Breast epithelium (tissue), 3 donors: ENCODE results near the gene GPC6.

Experiments used
- POLR2A ChIP-seq: fragments of 450-650 bp; IDR thresholded peaks from one replicate; pipeline ENCODE4 v1.6.1; 2016; ENCODE audit warnings: antibody characterized with exemption, mild to moderate bottlenecking, moderate library complexity
- POLR2AphosphoS5 ChIP-seq, 3 donors: sonication (generic); formaldehyde crosslinking; IDR thresholded peaks; one replicate each; pipeline ENCODE4 v1.6.1; 2017; ENCODE audit warnings: antibody characterized with exemption in 3 of 3
- TF ChIP-seq, protein P1 (sequence below), 3 donors: fragments of 450-650 bp; IDR thresholded peaks; one replicate each; pipeline ENCODE4 v1.5.1; 2016 to 2017; ENCODE audit warnings: antibody characterized with exemption in 3 of 3, mild to moderate bottlenecking in 3 of 3, moderate library complexity in 3 of 3

DNA sequence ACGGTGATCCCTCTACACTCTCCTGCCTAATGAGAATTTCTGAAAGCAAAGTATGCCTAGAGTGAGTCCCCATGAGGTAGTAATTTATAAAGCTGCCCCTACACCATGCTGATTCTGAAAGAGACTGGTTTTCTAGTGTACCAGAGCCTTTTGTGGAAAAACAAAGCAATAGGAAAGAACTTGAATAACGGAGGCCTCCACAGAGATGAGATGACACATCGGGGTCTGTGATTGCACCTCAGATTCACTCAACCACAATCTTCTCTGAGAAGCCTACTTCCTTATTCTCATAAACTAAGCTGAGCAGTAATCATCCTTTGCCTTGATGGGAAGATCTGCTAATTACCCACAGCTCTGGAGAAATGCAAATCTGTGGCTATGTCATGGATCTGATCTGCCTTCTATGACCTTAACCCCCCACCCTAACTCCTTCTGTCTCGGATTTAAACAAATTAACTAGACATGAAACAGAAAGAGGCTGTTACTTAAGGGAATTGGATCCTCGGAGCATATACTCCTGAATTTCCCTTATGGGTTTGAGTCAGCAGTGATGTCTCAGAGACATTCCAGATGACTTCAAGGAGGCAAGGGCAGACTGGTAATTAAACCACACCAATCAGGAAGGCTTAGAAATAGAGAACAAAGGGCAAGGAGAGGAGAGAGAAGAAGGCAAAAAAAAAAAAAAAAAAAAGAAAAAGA lies 1124.8 kb downstream of the GPC6 start:
- TF ChIP-seq, protein P1, sequence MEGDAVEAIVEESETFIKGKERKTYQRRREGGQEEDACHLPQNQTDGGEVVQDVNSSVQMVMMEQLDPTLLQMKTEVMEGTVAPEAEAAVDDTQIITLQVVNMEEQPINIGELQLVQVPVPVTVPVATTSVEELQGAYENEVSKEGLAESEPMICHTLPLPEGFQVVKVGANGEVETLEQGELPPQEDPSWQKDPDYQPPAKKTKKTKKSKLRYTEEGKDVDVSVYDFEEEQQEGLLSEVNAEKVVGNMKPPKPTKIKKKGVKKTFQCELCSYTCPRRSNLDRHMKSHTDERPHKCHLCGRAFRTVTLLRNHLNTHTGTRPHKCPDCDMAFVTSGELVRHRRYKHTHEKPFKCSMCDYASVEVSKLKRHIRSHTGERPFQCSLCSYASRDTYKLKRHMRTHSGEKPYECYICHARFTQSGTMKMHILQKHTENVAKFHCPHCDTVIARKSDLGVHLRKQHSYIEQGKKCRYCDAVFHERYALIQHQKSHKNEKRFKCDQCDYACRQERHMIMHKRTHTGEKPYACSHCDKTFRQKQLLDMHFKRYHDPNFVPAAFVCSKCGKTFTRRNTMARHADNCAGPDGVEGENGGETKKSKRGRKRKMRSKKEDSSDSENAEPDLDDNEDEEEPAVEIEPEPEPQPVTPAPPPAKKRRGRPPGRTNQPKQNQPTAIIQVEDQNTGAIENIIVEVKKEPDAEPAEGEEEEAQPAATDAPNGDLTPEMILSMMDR (IDR thresholded peaks at IDR 0.05) = no peak
- TF ChIP-seq POLR2A = no peak
- no peak for TF ChIP-seq POLR2AphosphoS5 (IDR thresholded peaks at IDR 0.05)
